ENCODE results near the gene PSMD1. TPM values are rescaled to one million over a fixed set of nuclear protein-coding genes. Genes with fewer than 3 reads are reported as not detected.
"Not testable (repeated sequence)": the region's sequence is repeated elsewhere in the genome, so short reads cannot be mapped to it uniquely, and the experiment has no call there.

Gene PSMD1
- total and polyA plus RNA-seq, 2 donors = 43.9 to 81.7 TPM

DNA sequence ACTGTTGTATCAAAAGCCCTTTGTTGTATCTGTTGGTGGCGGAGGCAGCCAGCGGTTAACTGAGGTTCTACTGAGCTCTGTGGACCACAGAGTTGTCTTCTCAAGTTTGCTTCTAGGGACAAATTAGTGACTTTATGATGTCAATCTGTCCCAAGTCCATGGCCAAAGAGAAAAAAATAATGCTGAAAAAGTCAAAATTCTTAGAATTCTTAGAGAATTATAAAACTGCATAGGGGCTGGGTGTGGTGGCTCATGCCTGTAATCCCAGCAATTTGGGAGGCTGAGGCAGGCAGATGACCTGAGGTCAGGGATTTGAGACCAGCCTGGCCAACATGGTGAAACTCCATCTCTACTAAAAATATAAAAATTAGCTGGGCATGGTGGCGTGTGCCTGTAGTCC lies 31.6 kb upstream of the PSMD1 start:
- H3K4me3 ChIP-seq (ENCODE audit: low read depth, low read length); H3K4me1 ChIP-seq (ENCODE audit: insufficient read depth); DNase-seq (ENCODE audit: extremely low spot score); H3K27ac ChIP-seq (ENCODE audit: low read depth); H3K36me3 ChIP-seq (ENCODE audit: insufficient read depth): not testable (repeated sequence)
- 91% methylated on average over 3 of the region's 3 CpGs for WGBS

DNA sequence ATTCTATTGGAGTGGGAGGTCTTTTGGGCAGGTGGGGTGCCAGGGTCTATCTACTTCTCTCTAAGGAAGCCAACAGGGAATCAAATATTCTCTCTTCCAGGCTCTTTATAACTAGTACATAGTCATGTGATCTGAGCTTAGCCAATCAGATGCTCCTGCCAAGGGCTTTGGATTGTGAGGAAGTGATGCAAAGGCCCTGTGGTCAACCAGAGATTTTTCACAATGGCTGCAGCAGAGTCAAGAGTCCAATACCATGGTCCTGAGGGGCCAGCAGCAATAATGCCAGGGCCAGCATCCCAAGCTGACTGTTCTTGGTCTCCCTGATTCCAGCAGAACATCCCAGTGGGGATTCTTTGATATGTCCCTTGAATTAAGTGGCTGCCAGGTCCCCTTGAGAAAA lies 27.8 kb upstream of the PSMD1 start:
- Histone ChIP-seq H3K4me3 (ENCODE audit: low read depth, low read length) (no peak overlapping the region), H3K4me1 (ENCODE audit: insufficient read depth) (no peaks in the 10 kb centered on the region), H3K27ac (ENCODE audit: low read depth) (no peak overlapping the region), H3K36me3 (ENCODE audit: insufficient read depth) (no peaks in the 10 kb centered on the region)
- no peak for DNase-seq (ENCODE audit: extremely low spot score)

- WGBS = 84% methylated on average over 9 of the region's 9 CpGs
- Histone ChIP-seq H3K4me1 (ENCODE audit: insufficient read depth) (no peaks in the 10 kb centered on the region), H3K36me3 (ENCODE audit: insufficient read depth) (no peaks in the 10 kb centered on the region), H3K4me3 (ENCODE audit: low read depth, low read length) (no peak overlapping the region), H3K27ac (ENCODE audit: low read depth) (no peak overlapping the region)
- DNase-seq (ENCODE audit: extremely low spot score) = no peak
Measured at GRCh38 chr2:231029563-231029962, 27.1 kb upstream of the PSMD1 start.

DNA sequence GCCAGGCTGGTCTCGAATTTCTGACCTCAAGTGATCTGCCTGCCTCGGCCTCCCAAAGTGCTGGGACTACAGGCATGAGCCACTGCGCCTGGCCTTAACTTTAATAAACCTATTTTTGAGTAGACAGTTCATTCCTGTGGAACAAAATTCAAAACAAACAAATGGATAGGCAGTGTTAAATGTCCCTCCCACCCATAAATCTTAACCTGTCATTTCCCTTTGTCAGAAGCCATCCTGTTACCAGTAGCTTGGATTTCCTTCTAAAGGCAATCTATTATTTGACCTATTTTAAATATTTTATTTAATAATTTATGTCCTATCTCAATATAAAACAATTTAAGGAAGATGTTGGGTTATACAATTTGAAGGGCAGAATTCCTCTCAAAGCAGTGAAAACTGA lies 25.9 kb upstream of the PSMD1 start:
- H3K27ac ChIP-seq (ENCODE audit: low read depth) = no peak overlapping the region
- 73% methylated on average over 3 of the region's 3 CpGs for WGBS
- no peaks in the 10 kb centered on the region for H3K4me1 ChIP-seq (ENCODE audit: insufficient read depth)
- no peak for DNase-seq (ENCODE audit: extremely low spot score)
- no peaks in the 10 kb centered on the region for H3K36me3 ChIP-seq (ENCODE audit: insufficient read depth)
- H3K4me3 ChIP-seq (ENCODE audit: low read depth, low read length) = no peak overlapping the region

GRCh38 chr2:231032575-231033140 lies 24.0 kb upstream of the PSMD1 start:
- H3K36me3 ChIP-seq (ENCODE audit: insufficient read depth) = no peaks in the 10 kb centered on the region
- H3K4me3 ChIP-seq (ENCODE audit: low read depth, low read length) = no peak overlapping the region
- 78% methylated on average over 5 of the region's 5 CpGs for WGBS
- no peak overlapping the region for H3K27ac ChIP-seq (ENCODE audit: low read depth)
- DNase-seq (ENCODE audit: extremely low spot score) = no peak
- no peaks in the 10 kb centered on the region for H3K4me1 ChIP-seq (ENCODE audit: insufficient read depth)

- no peak for DNase-seq (ENCODE audit: extremely low spot score)
- Histone ChIP-seq H3K4me1 (ENCODE audit: insufficient read depth) (peaks cover 2% of the 10 kb centered on the region), H3K36me3 (ENCODE audit: insufficient read depth) (no peaks in the 10 kb centered on the region), H3K27ac (ENCODE audit: low read depth) (no peak overlapping the region), H3K4me3 (ENCODE audit: low read depth, low read length) (no peak overlapping the region)
- WGBS = 58% methylated on average over 11 of the region's 11 CpGs
Measured at GRCh38 chr2:231033147-231034132, 23.2 kb upstream of the PSMD1 start.

DNA sequence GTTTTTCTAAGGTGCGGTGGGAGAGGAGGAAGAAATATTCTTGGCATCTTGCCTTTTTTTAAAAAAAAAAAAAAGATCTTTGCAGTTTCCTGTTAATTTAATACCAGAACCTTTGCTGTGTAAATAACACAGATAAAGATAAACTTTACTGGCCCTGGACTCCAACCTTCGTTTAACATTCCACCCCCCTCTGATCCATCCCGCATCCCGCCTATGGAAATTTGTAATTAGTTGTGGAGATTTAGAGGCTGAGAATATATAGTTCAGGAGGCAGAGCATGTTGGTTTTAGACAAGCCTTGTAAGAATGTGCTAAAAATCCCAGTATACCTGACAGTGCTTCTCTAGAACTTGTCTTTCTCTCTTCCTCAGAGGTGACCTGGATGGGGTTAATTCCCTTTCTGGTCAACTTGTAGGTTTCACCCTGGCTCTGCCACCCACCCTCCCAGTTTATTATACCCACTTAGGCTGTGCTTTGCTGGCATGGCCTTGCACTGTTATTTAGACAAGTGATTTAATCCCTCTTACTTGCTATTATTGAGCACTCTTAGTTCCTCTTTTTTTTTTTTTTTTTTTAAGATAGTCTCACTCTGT lies 22.3 kb upstream of the PSMD1 start:
- 16% methylated on average over 4 of the region's 4 CpGs for WGBS
- Histone ChIP-seq H3K4me1 (ENCODE audit: insufficient read depth) (peaks cover 2% of the 10 kb centered on the region), H3K36me3 (ENCODE audit: insufficient read depth) (no peaks in the 10 kb centered on the region), H3K4me3 (ENCODE audit: low read depth, low read length) (no peak overlapping the region), H3K27ac (ENCODE audit: low read depth) (no peak overlapping the region)
- DNase-seq (ENCODE audit: extremely low spot score) = no peak

GRCh38 chr2:231036131-231036530 lies 20.5 kb upstream of the PSMD1 start:
- no peak overlapping the region for H3K4me3 ChIP-seq (ENCODE audit: low read depth, low read length)
- H3K27ac ChIP-seq (ENCODE audit: low read depth) = no peak overlapping the region
- peaks cover 2% of the 10 kb centered on the region for H3K4me1 ChIP-seq (ENCODE audit: insufficient read depth)
- no peak for DNase-seq (ENCODE audit: extremely low spot score)
- 66% methylated on average over 4 of the region's 4 CpGs for WGBS
- H3K36me3 ChIP-seq (ENCODE audit: insufficient read depth) = no peaks in the 10 kb centered on the region

DNA sequence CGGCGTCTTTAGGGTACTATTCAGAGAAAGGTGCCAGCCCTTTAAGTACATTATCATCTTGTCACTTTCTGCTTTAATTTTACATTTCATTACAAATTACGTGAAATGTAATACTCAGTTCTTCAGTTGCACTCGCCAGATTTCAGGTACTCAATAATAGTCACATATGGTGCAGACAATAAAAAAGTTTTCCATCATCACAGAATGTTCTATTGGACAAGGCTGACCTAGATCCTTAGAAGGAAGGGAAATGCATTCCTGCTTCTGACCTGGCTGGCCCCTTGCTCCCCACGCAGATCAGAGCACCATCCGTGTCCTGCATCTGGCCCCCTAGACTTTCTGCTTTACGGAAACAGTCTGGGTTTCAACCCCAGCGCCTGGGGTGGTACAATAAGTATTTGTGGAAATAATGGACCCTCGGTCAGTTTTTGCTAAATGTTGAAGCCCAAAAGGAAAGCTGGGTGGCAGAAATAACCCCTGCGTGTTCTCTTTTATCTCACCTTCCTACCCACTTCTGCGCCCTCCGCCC lies 20.0 kb upstream of the PSMD1 start:
- 57% methylated on average over 12 of the region's 12 CpGs for WGBS
- Histone ChIP-seq H3K27ac (ENCODE audit: low read depth) (no peak overlapping the region), H3K36me3 (ENCODE audit: insufficient read depth) (no peaks in the 10 kb centered on the region), H3K4me3 (ENCODE audit: low read depth, low read length) (no peak overlapping the region), H3K4me1 (ENCODE audit: insufficient read depth) (peaks cover 2% of the 10 kb centered on the region)
- no peak for DNase-seq (ENCODE audit: extremely low spot score)

DNA sequence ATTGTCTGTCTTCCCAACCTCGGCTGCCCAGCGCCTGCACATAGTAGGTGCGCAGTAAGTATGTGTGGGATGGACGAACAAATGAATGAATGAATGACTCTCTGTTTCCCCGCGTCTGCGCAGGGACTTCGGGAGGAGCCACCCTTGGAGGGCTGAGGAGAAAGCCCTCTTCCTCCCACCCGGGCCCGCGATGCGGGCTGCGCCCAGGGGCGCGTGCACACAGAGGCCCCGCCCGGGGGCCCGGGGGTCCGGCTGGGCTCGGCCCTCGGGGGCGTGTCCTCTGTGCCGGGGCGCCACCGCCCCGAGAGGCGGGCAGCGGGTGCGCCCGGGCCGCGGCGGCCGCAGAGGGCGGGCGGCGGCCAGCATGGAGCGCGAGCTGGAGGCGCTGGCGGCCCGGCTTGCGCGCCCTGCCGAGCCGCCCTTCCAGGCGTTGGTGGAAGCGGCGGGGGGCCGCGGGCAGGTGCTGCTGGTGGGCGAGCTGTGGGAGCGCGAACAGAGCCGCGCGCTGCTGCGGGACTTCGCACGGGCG lies 19.4 kb upstream of the PSMD1 start, which contains the start of gene C2orf72:
Gene C2orf72, plus strand, starts transcription at position 322 of the 529 bp plus-strand sequence. Its CDS starts 43 bp downstream, at position 365.
- Histone ChIP-seq H3K4me1 (ENCODE audit: insufficient read depth) (peaks cover 2% of the 10 kb centered on the region), H3K4me3 (ENCODE audit: low read depth, low read length) (peak within 1 kb of the TSS; percentile 65), H3K27ac (ENCODE audit: low read depth) (no peak within 1 kb of the TSS), H3K36me3 (ENCODE audit: insufficient read depth) (no peaks in the 10 kb centered on the region)
- WGBS = 1% methylated on average over 61 of the region's 61 CpGs
- DNase-seq (ENCODE audit: extremely low spot score) = no peak

- no peak for DNase-seq (ENCODE audit: extremely low spot score)
- Histone ChIP-seq H3K27ac (ENCODE audit: low read depth) (no peak overlapping the region), H3K4me3 (ENCODE audit: low read depth, low read length) (peak overlapping the region; percentile 65), H3K36me3 (ENCODE audit: insufficient read depth) (no peaks in the 10 kb centered on the region), H3K4me1 (ENCODE audit: insufficient read depth) (peaks cover 2% of the 10 kb centered on the region)
- 1% methylated on average over 103 of the region's 104 CpGs for WGBS
Measured at GRCh38 chr2:231037731-231038482, 18.8 kb upstream of the PSMD1 start.

DNA sequence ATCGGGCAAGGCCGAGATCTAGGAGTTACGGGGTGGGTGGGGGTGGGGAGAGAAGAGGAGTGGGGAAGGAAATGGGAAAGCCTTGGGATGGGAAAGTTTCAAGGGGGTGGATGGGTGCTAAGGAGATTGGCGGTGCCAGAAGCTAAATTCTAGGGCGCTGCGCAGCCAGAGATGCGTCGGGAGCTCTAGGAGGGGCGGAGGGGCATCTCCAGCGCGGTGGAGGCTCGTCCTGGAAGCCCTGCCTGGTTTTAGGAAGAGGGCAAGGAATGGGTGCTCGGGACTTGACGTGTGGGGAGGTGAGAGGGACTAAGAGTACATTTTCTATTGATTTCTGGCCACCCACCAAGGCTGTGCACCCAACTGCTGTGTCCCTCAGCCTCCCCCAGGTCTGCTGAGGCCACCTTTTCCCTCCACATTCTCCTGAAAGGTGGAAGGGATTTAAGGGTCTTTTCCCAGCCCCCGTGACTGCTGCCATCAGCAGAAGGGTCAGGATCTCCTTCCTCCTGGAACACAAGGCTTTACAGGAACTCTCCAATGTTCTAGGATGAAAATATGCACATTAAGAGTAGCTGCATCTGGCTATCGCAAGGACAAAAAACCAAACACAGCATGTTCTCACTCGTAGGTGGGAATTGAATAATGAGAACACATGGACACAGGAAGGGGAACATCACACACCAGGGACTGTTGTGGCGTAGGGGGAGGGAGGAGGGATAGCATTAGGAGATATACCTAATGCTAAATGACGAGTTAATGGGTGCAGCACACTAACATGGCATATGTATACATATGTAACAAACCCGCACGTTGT lies 18.0 kb upstream of the PSMD1 start:
- Histone ChIP-seq H3K4me3 (ENCODE audit: low read depth, low read length) (peak overlapping the region; percentile 65), H3K27ac (ENCODE audit: low read depth) (no peak overlapping the region), H3K4me1 (ENCODE audit: insufficient read depth) (peaks cover 2% of the 10 kb centered on the region), H3K36me3 (ENCODE audit: insufficient read depth) (no peaks in the 10 kb centered on the region)
- WGBS = 22% methylated on average over 21 of the region's 21 CpGs
- no peak for DNase-seq (ENCODE audit: extremely low spot score)

All from urinary bladder (tissue), 4 donors.